GM23338 (cell line): ENCODE data around the gene AXIN1.

Experiments
- CREB1 ChIP-seq: fragments of 250-450 bp; sonication (Bioruptor Pico); IDR thresholded peaks from 2 replicates; pipeline ENCODE4 v1.5.0; 2020; ENCODE audit warnings: low read depth, mild to moderate bottlenecking, moderate library complexity
- CTCF ChIP-seq, 2 experiments: fragments of 200-600 bp in 1 of 2; sonication (generic) in 1 of 2; conservative IDR thresholded peaks; 2 replicates each; pipeline versions ENCODE4 v1.5.1 to v1.6.1; 2016 to 2017; ENCODE audit warnings: antibody characterized with exemption in 2 of 2, low read depth in 2 of 2, mild to moderate bottlenecking in 2 of 2, moderate library complexity in 1 of 2
- EZH2 ChIP-seq: fragments of 200-600 bp; sonication (generic); IDR thresholded peaks from one replicate; pipeline ENCODE4 v1.8.0; 2017; ENCODE audit warnings: antibody characterized with exemption, mild to moderate bottlenecking, low read depth; ENCODE audit not compliant: unreplicated experiment
- EZH2phosphoT487 ChIP-seq: fragments of 200-600 bp; sonication (generic); IDR thresholded peaks from one replicate; pipeline ENCODE4 v1.8.1; 2018; ENCODE audit warnings: antibody characterized with exemption; ENCODE audit not compliant: unreplicated experiment
- JUNB ChIP-seq: IDR thresholded peaks from one replicate; pipeline ENCODE4 v1.6.1; 2016; ENCODE audit warnings: antibody characterized with exemption; ENCODE audit not compliant: unreplicated experiment
- NANOG ChIP-seq: IDR thresholded peaks from 2 replicates; pipeline ENCODE4 v1.6.1; 2016; ENCODE audit warnings: antibody characterized with exemption, borderline replicate concordance
- POLR2AphosphoS5 ChIP-seq: IDR thresholded peaks from 2 replicates; pipeline ENCODE4 v1.6.1; 2016; ENCODE audit warnings: antibody characterized with exemption, low read depth
- REST ChIP-seq: IDR thresholded peaks from one replicate; pipeline ENCODE4 v1.6.1; 2018; ENCODE audit warnings: antibody characterized with exemption; ENCODE audit not compliant: unreplicated experiment
- ZNF114 ChIP-seq: fragments of 250-450 bp; sonication (Bioruptor Pico); IDR thresholded peaks from 2 replicates; pipeline ENCODE4 v1.5.0; 2020; ENCODE audit warnings: mild to moderate bottlenecking, moderate library complexity

- TF ChIP-seq CTCF (conservative IDR thresholded peaks at IDR 0.05; ENCODE audit: low read depth in 2 of 2), result no peak
- no peak for TF ChIP-seq EZH2
- TF ChIP-seq POLR2AphosphoS5, result no peak
- TF ChIP-seq JUNB, result no peak
- no peak for TF ChIP-seq REST
- no peak for TF ChIP-seq NANOG
- TF ChIP-seq EZH2phosphoT487, result no peak
- TF ChIP-seq CREB1 (CRISPR knock-in tag), result no peak
- TF ChIP-seq ZNF114 (CRISPR knock-in tag), result no peak
These were observed 47.0 kb upstream of the AXIN1 start for GRCh38 chr16:399340-400019.
